Right lobe of liver (tissue), 6 donors: ENCODE data around the gene PRSS8. TPM values are rescaled to one million over a fixed set of nuclear protein-coding genes. Genes with fewer than 3 reads are reported as not detected.

Experiments
- ATAC-seq, 4 donors: fragments of 200-7000 bp; cut with Tn5 transposase; one replicate each; pipeline ENCODE4 v1.9.1; 2020; ENCODE audit warnings: mild to moderate bottlenecking in 4 of 4, moderate library complexity in 4 of 4
- DNase-seq, 3 donors: peaks; one replicate each; pipeline ENCODE4 v3.0.0-alpha.2; 2020
- H3K27ac ChIP-seq, 3 donors: fragments of 200-600 bp; one replicate each; pipeline ENCODE4 v1.8.0; 2022
- H3K27me3 ChIP-seq, 2 donors: fragments of 200-600 bp; one replicate each; pipeline ENCODE4 v1.8.0; 2022
- H3K36me3 ChIP-seq, 4 donors: fragments of 200-600 bp; sonication (generic) in 1 of 4; one replicate each; pipeline versions ENCODE4 v1.5.1 to v1.8.0; 2017 to 2022; ENCODE audit warnings: control low read depth in 1 of 4
- H3K4me1 ChIP-seq, 4 donors: fragments of 200-600 bp; sonication (generic) in 1 of 4; one replicate each; pipeline versions ENCODE4 v1.5.1 to v1.8.0; 2017 to 2022; ENCODE audit warnings: control low read depth in 1 of 4
- H3K4me3 ChIP-seq, 3 donors: fragments of 200-600 bp; one replicate each; pipeline ENCODE4 v1.8.0; 2022
- H3K9me3 ChIP-seq, 4 donors: fragments of 200-600 bp; sonication (generic) in 1 of 4; one replicate each; pipeline versions ENCODE4 v1.5.1 to v1.8.0; 2017 to 2022; ENCODE audit warnings: control low read depth in 1 of 4
- POLR2A ChIP-seq: fragments of 450-650 bp; IDR thresholded peaks from one replicate; pipeline ENCODE4 v1.6.1; 2017; ENCODE audit warnings: antibody characterized with exemption, mild to moderate bottlenecking
- WGBS: methylation state at CpG from one replicate; pipeline ENCODE4 v1.1.6; 2018; ENCODE audit warnings: low coverage, low lambda C conversion rate; ENCODE audit not compliant: insufficient coverage; ENCODE audit errors: missing lambda C conversion rate; 5-methylcytosine and 5-hydroxymethylcytosine counted together
- intact Hi-C, 2 donors: fragments of 100-400 bp; cut with DNase I; formaldehyde crosslinking; loops; one replicate each; pipeline versions ENCODE4 v1.11.2 to v1.14.1; 2022
- total RNA-seq, 6 experiments: library from RNA; depleted of rRNA in 2 of 6; stranded (reverse); fragments of >200 nt in 2 of 6; fragmentation: NEBNext Ultra II Directional in 3 of 6; extraction: Animal tissue kit (Norgen Biotek cat#: 25700) in 3 of 6; gene quantifications; one replicate each; pipeline versions ENCODE4 v1.1.0 to v1.2.4, GENCODE V29; 2016 to 2023
- TF ChIP-seq, protein P1 (sequence below), 4 donors: fragments of 200-600 bp in 3 of 4; fragments of 450-650 bp in 1 of 4; IDR thresholded peaks; one replicate each; pipeline versions ENCODE4 v1.5.1 to v1.8.0; 2016 to 2022; ENCODE audit warnings: antibody characterized with exemption in 4 of 4, mild to moderate bottlenecking in 2 of 4
- donor health status: DM: no; HTN: yes; CAD: no.
- donor health status: DM: no; HTN: no; CAD: no.
- donor health status: DM: no; HTN: no; CAD: no.
- donor health status: DM: no; HTN: yes; CAD: no.
- donor health status: DM: no; HTN: yes; CAD: no.

PRSS8 gene
- total RNA-seq, 6 experiments from 2014 or later: 5.6 to 20.0 (median 13.1) TPM

DNA sequence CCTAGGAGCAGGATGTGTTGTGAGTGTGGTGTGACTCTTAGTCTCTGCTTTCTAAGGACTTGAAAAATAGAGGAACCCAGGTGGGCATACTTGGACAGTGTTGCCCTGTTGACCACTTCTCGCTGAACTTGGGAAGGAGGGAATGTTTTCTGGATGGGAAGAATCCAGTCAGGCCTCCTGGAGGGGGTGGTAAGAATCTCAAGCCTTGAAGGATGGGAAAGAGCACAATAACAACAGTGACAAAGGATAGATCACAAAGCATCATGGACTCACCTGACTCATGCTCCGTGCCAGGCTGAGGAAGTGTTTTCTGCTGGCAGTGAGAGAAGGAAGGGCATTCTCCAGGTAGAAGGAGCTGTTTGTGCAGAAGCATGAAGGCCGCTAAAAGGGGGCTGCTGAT lies 9.7 kb downstream of the PRSS8 start:
- Histone ChIP-seq H3K4me1 (no peaks in the 10 kb centered on the region), H3K9me3 (no peaks in the 10 kb centered on the region), H3K36me3 (peaks cover 0 to 44% (median 6%) of the 10 kb centered on the region in 4 donors), H3K4me3 (no peak overlapping the region), H3K27me3 (no peaks in the 10 kb centered on the region), H3K27ac (no peak overlapping the region)
- ATAC-seq: no peak
- intact Hi-C loops: no loop called here
- WGBS: 100% methylated on average over 1 of the region's 3 CpGs
- TF ChIP-seq, protein P1, sequence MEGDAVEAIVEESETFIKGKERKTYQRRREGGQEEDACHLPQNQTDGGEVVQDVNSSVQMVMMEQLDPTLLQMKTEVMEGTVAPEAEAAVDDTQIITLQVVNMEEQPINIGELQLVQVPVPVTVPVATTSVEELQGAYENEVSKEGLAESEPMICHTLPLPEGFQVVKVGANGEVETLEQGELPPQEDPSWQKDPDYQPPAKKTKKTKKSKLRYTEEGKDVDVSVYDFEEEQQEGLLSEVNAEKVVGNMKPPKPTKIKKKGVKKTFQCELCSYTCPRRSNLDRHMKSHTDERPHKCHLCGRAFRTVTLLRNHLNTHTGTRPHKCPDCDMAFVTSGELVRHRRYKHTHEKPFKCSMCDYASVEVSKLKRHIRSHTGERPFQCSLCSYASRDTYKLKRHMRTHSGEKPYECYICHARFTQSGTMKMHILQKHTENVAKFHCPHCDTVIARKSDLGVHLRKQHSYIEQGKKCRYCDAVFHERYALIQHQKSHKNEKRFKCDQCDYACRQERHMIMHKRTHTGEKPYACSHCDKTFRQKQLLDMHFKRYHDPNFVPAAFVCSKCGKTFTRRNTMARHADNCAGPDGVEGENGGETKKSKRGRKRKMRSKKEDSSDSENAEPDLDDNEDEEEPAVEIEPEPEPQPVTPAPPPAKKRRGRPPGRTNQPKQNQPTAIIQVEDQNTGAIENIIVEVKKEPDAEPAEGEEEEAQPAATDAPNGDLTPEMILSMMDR (IDR thresholded peaks at IDR 0.05): no peak
- no peak for TF ChIP-seq POLR2A
- no peak for DNase-seq

DNA sequence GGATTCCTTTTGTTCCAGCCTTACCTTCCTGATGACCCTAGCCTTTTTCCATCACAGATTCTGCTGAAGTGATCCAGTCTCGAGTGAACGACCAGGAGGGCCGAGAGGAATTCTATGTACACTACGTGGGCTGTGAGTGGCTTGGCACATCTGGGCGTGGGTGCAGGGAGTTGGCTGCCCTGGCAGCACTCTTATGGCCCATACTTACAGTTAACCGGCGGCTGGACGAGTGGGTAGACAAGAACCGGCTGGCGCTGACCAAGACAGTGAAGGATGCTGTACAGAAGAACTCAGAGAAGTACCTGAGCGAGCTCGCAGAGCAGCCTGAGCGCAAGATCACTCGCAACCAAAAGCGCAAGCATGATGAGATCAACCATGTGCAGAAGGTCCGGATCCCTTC lies 15.4 kb downstream of the PRSS8 start:
- 98% methylated on average over 11 of the region's 16 CpGs for WGBS
- Histone ChIP-seq H3K27ac (no peak overlapping the region), H3K27me3 (no peaks in the 10 kb centered on the region), H3K4me3 (no peak overlapping the region), H3K36me3 (peaks cover 0 to 39% (median 11%) of the 10 kb centered on the region in 4 donors), H3K4me1 (peaks cover 0 to 15% (median 6%) of the 10 kb centered on the region in 4 donors), H3K9me3 (no peaks in the 10 kb centered on the region)
- intact Hi-C loops: no loop called here
- DNase-seq (no peak), ATAC-seq (no peak)
- no peak for TF ChIP-seq POLR2A
- TF ChIP-seq, protein P1 (IDR thresholded peaks at IDR 0.05): no peak

DNA sequence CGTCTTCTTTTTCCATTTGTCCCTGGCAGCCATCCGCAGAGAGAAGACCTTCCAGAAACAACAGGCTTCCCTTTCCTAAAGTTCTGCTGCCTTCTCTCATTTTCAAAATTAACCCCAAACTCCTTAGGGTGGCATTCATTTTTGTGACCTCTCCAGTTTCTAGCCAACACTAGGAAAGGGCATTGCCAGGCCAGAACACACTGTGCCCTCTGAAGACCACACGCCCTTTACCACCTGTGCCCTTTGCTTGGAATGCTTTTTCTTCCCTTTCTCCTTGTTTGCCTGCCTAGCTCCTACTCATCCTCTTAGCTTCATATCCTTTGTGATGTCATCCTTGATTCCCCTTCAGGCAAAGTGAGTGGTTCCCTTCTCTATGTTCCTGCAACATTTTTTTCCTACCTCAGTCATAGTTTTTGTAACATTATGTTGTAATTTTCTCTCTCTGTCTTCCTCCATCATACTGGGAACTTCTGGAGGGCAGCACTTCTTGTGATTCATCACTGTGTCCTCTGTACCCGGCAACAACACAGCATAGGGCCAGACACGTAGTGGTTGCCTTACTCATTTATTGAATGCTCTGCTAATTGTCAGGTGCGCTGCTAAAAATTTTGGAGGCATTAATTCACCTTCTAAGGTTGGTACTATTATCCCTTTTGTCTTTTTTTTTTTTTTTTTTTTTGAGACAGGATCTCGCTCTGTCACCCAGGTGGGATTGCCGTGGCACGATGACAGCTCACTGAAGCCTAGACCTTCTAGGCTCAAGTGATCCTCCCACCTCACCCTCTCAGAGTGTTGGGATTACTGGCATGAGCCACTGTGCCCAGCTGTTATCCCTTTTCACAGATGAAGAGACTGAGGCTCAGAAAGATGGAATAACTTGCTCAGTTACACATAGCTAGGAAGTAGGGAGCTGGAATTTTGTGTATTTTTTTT lies 17.0 kb downstream of the PRSS8 start:
- peak overlapping the region; percentile 75 to 85 (median 76) for H3K4me3 ChIP-seq
- H3K27ac ChIP-seq: peak overlapping the region; percentile 86 to 90 (median 90)
- no peaks in the 10 kb centered on the region for H3K9me3 ChIP-seq
- DNase-seq: no peak
- peaks cover 0 to 31% (median 13%) of the 10 kb centered on the region in 4 donors for H3K4me1 ChIP-seq
- ATAC-seq: peak in 1 of 4 donors; percentile 2
- TF ChIP-seq, protein P1 (IDR thresholded peaks at IDR 0.05): no peak
- no peak for TF ChIP-seq POLR2A
- intact Hi-C loops: no loop called here
- WGBS: 48% methylated on average over 9 of the region's 9 CpGs
- H3K27me3 ChIP-seq: no peaks in the 10 kb centered on the region
- peaks cover 0 to 34% (median 11%) of the 10 kb centered on the region in 4 donors for H3K36me3 ChIP-seq

DNA sequence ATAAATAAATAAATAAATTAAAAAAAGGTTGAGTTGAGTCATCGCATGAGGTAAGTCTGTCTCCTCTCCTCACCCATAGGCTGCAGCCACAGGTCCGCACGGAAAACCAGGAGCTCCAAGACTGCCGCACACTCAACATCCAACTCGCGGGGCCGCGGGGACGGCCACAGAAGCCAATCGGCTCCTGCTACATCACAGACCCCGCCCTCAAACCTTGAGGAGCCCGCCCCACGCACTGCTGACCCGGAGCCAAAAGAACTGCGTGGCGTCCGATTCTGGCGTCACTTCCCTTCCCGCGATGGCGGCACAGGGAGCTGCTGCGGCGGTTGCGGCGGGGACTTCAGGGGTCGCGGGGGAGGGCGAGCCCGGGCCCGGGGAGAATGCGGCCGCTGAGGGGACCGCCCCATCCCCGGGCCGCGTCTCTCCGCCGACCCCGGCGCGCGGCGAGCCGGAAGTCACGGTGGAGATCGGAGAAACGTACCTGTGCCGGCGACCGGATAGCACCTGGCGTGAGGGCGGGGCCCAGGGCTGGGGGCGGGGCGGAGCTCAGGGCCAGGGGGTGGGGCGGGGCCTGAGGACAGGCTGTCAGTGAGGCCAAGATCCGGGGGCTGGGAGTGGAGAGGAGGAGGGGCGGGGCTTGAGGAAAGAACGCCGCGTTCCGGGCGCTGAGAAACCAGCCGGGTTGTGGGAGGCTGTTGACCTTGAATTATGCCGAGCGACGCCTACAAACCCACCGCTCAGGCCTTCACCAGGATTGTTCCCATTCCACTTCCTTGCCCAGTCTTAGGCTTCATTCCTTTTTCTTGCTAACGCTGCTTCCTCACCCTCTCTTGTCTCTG lies 17.9 kb downstream of the PRSS8 start, which contains the start of gene KAT8:
TSS of gene KAT8 (plus strand) at position 281 of the 839 bp plus-strand sequence. CDS start at position 299, 18 bp downstream.
- WGBS: 1% methylated on average over 15 of the region's 68 CpGs
- peak; percentile 98 to 99 (median 99) for DNase-seq
- peak; percentile 90 to 97 (median 92) for ATAC-seq
- H3K36me3 ChIP-seq: peaks cover 0 to 26% (median 11%) of the 10 kb centered on the region in 4 donors
- intact Hi-C loops: no loop called here
- H3K4me1 ChIP-seq: peaks cover 0 to 39% (median 21%) of the 10 kb centered on the region in 4 donors
- H3K4me3 ChIP-seq: peak within 1 kb of the TSS; percentile 75 to 85 (median 76)
- no peaks in the 10 kb centered on the region for H3K9me3 ChIP-seq
- H3K27me3 ChIP-seq: no peaks in the 10 kb centered on the region
- TF ChIP-seq, protein P1 (IDR thresholded peaks at IDR 0.05): no peak
- TF ChIP-seq POLR2A: peak; percentile 93
- peak within 1 kb of the TSS; percentile 86 to 90 (median 90) for H3K27ac ChIP-seq
